ENCODE data around the gene SBK2.
"Not testable (repeated sequence)": the region's sequence is repeated elsewhere in the genome, so short reads cannot be mapped to it uniquely, and the experiment has no call there.

The SBK2 gene

DNA sequence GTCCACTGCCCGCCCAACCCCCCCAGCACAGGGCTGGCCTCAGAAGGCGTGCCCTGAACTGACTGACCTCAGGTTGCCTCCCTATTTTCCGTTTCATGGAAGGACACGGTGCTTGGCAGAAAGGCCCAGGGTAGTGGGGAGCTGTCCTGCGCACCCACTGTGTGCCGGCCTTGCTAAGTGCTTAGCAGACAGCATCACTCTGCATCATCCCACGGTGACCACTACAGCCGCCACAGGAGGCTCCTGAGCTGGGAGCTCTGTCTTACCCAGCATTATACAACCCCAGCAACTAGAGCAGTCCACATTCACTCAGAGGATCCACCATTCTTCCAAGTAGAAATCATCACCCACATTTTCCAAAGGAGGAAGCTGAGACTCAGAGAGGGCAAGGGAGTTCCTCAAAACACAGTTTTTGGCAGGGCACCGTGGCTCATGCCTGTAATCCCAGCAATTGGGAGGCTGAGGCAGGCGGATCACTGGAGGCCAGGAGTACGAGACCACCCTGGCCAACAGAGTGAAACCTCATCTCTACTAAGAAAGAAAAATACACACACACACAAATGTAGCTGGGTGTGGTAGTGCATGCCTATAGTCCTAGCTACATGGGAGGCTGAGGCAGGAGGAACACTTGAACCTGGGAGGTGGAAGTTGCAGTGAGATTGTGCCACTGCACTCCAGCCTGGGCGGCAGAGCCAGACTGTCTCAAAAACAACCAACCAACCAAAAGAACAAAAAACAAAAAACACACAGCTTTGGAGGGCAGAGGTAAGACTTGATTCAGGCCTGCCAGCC is 1.6 kb downstream of the SBK2 start:
- DNase-seq (ENCODE audit: low spot score): no peak

DNA sequence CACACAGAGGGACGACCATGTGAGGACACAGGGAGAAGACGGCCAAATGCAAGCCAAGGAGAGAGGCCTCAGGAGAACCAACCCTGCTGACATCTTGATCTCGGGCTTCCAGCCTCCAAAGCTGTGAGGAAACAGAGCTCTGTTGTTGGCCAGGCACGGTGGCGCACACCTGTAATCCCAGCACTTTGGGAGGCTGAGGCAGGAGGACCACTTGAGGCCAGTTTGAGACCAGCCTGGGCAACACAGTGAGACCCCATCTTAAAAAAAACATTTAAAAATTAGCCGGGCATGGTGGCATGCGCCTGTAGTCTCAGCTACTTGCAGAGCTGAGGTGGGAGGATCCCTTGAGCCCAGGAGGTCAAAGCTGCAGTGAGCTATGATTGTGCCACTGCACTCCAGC is 2.7 kb downstream of the SBK2 start:
- not testable (repeated sequence) for DNase-seq (ENCODE audit: low spot score)

DNA sequence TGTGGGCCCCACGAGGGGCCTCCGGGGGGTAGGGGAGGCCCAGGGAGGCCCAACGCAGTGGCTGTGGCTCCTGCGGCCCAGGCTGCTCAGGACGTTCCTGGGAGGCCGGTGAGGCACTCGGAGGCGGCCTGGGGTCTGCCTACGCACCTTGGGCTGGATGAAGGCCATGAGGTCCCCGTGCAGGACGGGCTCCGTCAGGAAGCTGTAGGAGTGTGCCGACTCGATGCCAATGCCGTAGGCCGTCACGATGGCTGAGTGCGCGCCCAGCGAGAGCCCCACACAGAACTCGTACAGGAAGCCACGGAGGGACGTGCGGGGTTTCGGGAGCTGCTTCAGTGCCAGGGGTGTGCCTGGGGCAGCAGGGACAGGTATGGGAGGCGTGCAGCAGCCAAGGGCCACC is 5.9 kb downstream of the SBK2 start:
- DNase-seq (ENCODE audit: low spot score): no peak

DNA sequence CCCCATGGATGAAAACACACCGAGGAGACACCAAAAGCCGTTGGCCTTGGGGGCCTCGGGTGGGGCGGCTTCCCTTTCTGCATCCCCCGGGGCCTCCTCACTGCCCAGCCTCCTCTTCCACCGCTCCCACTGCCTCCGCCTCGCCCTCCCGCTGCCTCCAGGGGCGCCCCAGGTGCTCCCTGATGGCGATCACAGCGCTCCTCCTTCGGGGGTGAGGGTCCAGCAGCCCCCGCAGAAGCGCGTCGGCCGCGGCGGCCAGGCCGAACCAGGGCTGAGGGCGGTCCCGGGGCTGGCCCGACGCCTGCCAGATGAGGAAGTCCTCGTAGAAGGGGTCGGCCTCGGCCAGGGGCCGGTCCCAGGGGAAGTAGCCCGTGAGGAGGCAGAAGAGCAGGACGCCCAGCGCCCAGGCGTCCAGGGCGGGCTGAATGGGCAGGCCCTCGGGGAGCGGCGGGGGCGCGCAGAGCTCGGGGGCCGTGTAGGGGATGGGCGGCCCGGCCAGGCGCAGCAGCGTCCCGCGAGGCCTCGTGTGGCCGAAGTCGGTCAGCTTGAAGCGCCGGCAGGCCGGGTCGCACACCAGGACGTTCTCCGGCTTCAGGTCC is 7.2 kb downstream of the SBK2 start:
- DNase-seq (ENCODE audit: low spot score): no peak

DNA sequence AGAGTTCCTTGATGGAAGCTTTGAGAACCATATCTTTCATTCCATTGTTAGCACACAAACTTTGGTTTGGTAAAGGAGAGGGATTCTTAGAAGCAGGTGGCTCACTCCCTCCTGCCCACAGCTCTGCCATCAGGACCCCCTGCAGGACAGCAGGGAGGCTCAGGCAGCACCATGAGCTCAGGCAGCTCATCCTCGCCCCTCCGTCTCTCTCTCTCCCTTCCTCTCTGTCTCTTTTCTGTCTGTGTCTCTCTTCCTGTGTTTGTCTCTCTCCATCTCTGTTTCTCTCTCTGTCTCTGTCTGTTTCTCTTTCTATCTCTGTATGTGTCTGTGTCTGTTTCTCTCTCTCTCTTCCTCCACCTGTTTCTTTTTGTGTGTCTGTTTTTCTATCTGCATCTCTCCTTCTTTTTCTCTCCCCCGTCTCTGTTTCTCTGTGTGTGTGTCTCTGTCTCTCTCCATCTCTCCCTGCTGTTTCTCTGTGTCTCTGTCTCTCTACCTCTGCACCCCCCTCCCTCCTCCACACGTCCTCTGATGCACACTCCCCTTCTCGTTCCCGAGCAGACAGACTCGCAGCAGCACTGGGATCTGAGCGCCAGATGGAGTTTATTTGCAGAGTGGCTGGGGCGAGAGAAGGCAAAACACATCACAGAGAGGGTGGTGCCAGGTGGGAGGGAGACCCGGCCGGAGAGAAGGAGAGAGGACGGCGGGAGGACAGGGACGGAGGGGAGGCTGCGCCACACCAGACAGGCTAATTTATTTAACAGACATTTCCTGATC is 8.7 kb downstream of the SBK2 start:
- no peak for DNase-seq (ENCODE audit: low spot score)

DNA sequence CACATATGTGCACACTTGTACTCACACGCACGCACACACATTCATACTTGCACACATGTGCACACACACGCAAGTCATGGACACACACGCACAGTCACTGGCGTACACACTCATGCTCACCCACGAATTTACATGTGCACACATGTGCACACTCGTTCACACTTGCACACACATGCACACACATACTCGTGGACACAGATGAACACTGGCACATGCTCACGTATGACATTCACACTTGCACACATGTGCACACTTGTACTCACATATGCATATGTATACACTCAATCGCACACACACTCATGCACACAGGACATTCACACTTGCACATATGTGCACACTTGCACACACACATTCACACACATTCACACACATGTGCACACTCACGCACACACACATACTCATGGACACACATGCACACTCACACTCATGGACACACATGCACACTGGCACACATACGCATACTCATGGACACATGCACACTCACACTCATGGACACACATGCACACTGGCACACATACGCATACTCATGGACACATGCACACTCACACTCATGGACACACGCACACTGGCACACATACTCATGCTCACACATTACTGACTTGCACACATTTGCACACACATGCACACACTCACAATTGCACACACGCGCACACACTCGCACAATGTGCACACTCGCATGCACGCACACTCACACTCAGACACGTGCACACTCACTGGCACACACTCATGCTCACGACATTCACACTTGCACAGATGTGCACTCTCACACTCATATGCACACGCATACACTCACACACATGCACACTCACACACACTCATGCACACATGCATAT is 9.5 kb downstream of the SBK2 start:
- no peak for DNase-seq (ENCODE audit: low spot score)

DNA sequence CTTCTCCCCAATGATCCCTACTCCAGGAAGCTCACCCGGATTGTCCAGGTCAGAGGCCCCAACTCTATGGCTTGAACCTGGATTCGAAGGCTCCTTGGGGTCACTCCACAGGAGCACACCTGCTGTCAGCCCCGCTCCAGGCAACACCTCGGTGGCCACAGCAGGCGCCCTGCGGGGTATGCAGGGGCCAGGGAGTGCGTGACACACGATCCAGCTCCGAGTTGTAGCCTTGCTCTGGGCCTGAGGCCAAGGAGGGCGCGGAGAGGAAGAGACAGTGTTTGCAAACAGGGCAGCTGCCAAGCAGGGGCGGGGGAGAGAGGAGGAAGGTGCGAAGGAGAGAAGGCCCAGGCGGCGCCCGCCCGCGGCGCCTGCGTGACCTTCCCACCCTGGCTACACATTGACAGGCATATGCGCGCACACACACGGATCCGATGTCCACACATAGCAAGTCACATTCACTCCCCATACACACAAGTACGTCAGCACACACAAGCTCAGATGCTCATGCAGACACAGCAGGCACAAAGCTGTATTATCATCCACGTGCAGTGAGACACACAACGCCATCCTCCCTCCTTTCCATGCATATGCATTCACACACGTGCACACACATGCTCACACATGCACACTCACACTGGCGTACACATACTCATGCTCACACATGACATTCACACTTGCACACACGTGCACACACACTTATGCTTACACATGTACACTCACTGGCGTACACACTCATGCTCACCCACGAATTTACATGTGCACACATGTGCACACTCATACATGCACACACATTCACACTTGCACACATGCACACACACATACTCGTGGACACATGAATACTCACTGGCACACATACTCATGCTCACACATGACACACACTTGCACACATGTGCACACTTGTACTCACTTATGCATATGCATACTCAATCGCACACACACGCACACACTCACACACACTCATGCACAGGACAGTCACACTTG is 10.4 kb downstream of the SBK2 start:
- DNase-seq (ENCODE audit: low spot score): no peak

DNA sequence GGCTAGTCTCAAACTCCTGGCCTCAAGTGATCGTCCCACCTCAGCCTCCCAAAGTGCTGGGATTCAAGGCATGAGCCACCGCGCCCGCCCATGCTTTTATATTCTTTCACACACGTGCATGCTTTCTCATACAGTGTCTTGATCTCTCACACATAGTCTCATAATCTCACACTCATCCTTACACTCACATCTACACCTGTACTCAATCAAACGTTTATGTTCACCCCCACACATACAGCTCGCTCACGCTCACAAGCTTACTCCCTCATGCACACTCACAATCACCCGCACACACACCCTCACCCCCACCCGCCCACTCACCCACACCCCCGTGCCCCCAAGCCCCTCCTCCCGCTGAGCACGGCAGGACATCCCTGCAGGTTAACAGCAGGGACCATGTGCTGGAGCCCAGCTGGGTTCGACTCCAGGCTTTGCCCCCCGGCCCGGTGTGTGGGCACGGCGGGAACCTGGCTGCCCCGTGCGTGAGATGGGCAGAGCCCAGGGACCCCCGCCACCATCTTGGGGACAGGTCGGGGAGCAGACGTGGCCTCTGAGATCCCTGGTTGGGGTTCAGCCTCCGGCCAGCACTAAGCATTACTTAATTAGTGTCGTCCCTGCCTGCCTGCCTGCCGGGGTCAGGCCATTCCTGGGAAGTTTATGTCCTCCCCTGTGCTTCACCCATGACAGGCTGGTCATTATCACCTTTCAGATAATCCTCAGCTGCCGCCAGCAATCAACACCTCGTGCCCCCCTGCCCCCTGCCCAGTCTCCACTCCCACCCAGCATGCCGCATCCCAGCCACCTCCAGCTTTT is 11.4 kb downstream of the SBK2 start:
- no peak for DNase-seq (ENCODE audit: low spot score)

DNA sequence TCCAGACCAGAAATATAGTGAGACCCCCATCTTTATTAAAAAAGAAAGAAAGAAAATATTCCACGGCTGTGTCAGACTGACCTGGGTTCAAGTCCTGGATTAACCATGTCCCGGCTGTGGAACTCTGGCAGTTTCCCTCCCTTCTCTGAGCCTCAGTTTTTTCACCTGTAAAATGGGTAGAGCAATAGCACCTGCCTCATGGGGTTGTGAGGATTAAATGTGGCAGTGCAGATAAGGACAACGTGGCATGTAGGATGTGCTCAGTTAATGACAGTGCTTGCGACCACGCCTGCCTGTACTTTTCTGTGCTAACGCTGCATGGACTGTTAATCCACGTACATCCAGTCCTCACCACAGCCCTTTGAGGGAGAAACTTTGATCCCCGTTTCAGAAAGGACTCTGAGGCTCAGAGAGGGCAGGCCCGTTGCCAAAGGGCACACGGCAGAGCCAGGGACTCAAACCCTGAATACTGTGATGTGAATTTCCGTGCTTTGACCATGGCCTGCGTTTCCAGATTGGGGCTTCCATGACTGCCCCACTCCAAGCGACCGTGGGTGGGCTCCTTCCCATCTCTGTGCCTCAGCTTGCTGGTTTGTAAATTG is 16.1 kb downstream of the SBK2 start:
- DNase-seq (ENCODE audit: low spot score): no peak

DNA sequence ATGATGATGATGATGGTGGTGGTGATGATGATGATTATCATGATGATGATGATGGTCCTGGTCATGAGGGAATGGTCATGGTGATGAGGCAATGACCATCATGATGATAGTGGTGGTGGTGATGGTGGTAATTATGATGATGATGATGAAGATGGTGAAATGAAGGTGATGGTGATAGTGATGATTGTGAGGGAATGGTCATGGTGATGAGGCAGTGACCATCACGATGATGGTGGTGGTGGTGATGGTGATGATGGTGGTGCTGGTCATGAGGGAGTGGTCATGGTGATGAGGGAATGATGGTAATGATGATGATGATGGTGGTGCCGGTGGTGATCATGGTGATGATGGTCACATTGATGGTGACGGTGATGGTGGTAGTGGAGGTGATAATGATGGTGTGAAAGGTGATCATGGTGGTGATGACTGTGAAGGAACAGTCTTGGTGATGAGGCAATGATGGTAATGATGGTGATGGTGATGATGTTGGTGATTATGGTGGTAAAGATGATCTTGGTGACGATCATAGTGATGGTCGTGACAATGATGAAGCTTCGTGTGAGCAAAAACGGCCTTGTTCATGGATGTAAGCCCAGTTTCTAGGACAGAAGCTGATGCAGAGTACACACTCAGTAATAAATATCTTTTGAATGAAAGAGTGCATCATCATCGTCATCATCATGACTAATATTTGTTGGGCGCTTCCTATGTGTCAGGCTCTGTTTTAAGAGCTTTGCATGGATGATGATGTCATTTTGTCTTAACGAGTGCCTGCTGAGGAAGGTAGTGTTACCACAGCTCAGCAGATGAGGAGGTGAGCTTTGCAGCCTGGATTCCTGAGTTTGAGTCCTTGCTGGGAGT is 17.3 kb downstream of the SBK2 start:
- DNase-seq (ENCODE audit: low spot score): peak; percentile 49

DNA sequence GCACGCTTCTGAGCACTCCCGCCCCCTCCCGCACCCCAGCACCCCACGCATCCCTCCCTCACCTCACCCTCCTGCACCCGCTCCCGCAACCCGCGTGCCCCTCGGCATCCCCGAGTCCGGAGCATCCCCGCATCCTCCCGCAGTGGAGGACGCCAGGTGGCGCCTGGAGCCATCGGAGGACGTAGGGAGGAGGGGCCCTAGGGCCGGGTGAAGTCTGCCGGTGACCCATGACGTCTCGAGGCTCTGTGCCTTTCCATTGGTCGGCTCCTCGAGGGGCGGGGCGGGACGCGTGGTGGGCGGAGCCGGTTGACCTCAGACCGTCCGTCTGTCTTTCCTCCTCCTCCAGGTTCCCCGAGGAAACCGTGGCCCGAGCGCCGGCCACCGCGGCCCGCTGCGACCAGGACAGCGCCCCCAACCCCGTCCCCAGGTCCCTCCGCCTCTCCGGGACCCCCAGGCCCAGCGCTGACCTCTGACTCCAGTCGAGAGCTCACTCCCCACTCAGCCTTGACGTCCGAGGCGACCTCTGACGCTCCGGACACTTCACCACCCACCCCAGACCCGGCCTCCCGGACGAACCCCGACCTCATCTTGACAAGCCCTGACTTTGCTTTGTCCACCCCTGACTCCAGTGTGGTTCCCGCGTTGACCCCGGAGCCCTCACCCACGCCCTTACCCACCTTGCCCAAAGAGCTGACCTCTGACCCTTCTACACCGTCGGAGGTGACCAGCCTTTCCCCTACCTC is 19.9 kb downstream of the SBK2 start:
- DNase-seq (ENCODE audit: low spot score): peak; percentile 95

DNA sequence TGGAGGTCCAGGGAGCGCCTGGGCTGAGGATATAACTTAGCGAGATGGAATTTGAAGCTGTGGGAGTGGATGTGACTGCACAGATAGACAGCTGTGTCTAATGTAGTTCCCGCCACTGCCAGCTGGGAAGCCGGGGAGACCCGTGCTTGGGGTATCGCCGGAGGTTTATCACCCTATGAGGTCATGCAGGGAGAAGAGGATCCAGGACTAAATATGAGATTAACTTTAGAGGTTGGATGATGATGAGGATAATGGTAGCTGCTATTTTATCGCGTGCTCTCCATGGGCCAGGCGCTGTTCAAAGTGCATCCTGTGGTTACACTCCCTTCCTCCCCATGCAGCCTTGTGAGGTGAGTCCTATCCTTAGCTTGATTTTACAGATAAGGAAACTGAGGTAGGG is 28.8 kb downstream of the SBK2 start:
- peak; percentile 32 for DNase-seq (ENCODE audit: low spot score)

DNA sequence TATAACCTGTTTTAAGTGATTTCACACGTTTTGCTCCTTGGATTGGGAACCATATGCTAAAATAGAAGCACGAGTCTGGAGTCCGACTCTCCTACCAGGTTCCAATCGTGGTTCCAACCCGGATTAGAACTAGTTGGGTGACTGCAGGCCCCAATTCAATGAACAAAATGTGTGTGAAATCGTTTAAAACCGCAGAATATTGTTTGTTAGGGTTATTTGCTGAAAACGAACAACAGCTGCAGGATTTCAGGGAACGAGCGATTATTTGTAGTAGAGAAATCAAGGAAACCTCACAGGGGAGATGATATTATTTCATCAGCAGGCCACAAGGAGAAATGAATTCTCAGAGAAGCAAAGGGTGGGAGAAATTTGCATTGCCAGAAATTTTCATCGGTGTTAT is 32.0 kb downstream of the SBK2 start:
- no peak for DNase-seq (ENCODE audit: low spot score)

DNA sequence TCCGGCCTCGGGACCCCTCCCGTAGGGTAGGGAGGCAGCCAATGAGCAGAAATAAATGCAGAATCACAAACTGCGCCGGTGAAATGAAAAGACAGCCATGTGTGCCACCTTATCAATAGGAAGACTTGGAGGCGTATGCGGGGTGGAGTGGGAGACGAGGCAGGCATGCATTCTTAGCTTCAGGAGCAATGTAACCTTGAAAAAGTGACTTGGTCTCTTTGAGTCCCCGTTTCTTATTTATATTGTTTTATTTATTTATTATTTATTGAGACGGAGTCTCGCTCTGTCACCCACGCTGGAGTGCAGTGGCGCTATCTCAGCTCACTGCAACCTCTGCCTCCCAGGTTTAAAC is 32.7 kb downstream of the SBK2 start:
- no peak for DNase-seq (ENCODE audit: low spot score)

DNA sequence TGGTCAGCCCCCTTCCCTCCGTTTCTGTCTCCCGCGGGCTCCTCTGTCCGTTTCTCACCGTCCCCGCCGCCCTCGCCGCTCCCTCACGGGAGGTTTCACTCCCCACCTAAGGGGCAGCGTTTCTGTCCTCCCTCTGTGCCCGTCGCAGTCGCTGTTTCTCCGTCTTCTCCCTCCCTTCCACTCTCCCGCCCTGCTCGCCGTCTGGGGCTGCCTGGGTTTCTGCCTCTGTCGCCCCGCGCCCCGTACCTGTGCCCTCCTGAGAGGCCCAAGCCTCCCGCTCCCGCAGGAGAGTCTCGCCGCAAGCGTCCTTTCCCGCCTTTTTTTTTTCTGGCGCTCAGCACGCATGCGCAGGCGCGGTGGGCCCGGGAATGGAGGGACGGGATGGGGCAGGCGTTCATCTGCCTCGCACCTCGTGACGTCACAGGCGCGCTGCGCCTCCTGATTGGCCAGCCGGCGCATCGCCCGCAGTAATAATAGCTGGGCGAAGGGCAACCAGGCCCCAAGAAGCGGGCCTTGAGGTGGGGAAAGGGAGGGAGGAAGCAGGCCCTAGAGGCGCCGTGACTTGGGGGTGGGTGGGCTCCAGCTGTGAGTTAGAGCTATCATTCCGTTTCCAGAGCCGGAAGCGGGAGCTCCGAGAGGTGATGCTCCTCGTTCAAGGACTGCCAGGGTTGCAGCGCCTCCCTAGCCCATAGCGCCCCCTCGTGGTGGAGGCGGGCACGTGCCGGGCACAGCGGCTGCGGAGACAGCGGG is 33.3 kb downstream of the SBK2 start:
- DNase-seq (ENCODE audit: low spot score): peak; percentile 76

DNA sequence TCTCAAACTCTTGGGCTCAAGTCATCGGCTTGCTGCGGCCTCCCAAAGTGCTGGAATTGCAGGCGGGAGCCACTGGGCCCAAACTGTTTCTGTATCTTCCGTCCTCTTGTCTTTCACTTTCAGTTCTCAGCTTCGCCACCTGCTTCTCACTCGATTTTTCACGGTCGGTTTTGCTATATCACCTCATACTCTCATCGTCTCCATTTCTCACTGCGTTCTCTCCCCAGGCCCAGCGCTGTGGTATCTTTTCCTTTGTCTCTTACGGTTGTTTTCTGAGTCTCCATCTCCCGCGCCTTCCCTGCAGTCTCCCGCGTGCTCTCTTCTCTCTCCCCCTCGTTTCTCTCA is 33.8 kb downstream of the SBK2 start:
- no peak for DNase-seq (ENCODE audit: low spot score)

DNA sequence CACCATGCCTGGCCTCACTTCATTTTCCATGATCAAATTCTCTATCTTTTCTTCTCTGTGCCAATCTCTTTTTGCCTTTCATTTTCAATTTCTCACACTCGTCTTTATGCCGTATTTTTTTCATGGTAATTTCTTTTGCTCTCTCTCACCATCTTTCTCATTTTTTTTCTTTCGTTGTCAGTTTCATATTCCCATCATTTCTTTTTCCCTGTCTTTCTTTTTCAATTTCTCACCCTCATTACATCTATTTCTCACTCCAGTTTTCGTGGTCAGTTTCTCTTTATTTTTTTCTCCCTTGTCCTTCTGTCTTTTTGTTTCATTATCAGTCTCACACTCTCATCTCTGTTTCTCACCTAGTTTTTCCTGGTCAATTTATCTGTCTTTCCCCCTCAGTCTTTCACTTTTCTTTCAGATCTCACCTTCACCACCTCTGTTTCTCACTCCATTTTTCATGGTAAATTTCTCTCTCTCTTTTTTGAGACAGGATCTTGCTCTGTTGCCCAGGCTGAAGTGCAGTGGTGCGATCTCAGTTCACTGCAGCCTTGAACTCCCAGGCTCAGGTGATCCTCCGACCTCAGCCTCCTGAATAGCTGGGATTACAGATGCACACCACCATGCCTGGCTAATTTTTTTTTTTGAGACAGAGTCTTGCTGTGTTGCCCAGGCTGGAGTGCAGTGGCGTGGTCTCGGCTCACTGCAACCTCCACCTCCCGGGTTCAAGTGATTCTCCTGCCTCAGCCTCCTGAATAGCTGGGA is 34.6 kb downstream of the SBK2 start:
- DNase-seq (ENCODE audit: low spot score): no peak

Data from SW480 (cell line).